ENCODE data around the gene ATF1.

DNA sequence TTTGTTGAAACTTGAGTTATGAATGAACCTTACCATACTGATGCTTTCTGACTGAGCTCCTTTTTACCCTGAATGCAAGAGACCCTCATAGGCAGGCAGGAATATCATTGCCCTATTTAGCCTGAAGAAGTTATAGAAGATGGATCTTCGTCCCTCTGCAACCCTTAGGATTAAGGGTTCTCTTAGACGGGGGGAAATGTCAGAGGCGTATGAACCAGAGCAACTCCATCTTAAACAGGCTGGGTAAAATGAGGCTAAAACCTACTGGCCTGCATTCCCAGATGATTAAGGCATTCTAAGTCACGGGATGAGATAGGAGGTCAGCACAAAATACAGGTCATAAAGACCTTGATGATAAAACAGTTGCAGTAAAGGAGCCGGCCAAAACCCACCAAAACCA lies 7.5 kb downstream of the ATF1 start:
- TF ChIP-seq, protein P1, sequence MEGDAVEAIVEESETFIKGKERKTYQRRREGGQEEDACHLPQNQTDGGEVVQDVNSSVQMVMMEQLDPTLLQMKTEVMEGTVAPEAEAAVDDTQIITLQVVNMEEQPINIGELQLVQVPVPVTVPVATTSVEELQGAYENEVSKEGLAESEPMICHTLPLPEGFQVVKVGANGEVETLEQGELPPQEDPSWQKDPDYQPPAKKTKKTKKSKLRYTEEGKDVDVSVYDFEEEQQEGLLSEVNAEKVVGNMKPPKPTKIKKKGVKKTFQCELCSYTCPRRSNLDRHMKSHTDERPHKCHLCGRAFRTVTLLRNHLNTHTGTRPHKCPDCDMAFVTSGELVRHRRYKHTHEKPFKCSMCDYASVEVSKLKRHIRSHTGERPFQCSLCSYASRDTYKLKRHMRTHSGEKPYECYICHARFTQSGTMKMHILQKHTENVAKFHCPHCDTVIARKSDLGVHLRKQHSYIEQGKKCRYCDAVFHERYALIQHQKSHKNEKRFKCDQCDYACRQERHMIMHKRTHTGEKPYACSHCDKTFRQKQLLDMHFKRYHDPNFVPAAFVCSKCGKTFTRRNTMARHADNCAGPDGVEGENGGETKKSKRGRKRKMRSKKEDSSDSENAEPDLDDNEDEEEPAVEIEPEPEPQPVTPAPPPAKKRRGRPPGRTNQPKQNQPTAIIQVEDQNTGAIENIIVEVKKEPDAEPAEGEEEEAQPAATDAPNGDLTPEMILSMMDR (IDR thresholded peaks at IDR 0.05; ENCODE audit: low read depth, low read length, poor library complexity, severe bottlenecking), result no peak
- no peak for TF ChIP-seq EZH2phosphoT487 (IDR thresholded peaks at IDR 0.05; ENCODE audit: borderline replicate concordance, low read length)

Data from DOHH2 (cell line).